Stimulated activated CD4-positive, alpha-beta T cell treated with anti-CD3 and anti-CD28 coated beads, Interleukin-15, amount 100 ng/mL, for 1 hour (primary cell): ENCODE measurements around the gene ANKRD10.

Experiments
- DNase-seq, 2 donors: peaks; one replicate each; pipeline ENCODE4 v3.0.0-alpha.2; 2020; ENCODE audit warnings: low read depth in 1 of 2, low spot score in 1 of 2

Gene ANKRD10

GRCh38 chr13:110915874-110916206 lies 971 bp upstream of the ANKRD10 start:
- DNase-seq: no peak

- peak; percentile 45 to 72 for DNase-seq
Measured at GRCh38 chr13:110914331-110915056, 375 bp downstream of the ANKRD10 start.

GRCh38 chr13:110914081-110914330 lies 863 bp downstream of the ANKRD10 start:
- DNase-seq: no peak

GRCh38 chr13:110913322-110914080 lies 1.4 kb downstream of the ANKRD10 start:
- DNase-seq: no peak

GRCh38 chr13:110912651-110913051 lies 2.2 kb downstream of the ANKRD10 start:
- no peak for DNase-seq

GRCh38 chr13:110911880-110912279 lies 3.0 kb downstream of the ANKRD10 start:
- no peak for DNase-seq

GRCh38 chr13:110910013-110910890 lies 4.6 kb downstream of the ANKRD10 start:
- no peak for DNase-seq

- no peak for DNase-seq
Measured at GRCh38 chr13:110907951-110908898, 6.6 kb downstream of the ANKRD10 start.

GRCh38 chr13:110907301-110907700 lies 7.6 kb downstream of the ANKRD10 start:
- no peak for DNase-seq

- no peak for DNase-seq
Measured at GRCh38 chr13:110904748-110905147, 10.1 kb downstream of the ANKRD10 start.

GRCh38 chr13:110902370-110902769 lies 12.5 kb downstream of the ANKRD10 start:
- no peak for DNase-seq

GRCh38 chr13:110897521-110897920 lies 17.3 kb downstream of the ANKRD10 start:
- no peak for DNase-seq

GRCh38 chr13:110897014-110897413 lies 17.9 kb downstream of the ANKRD10 start:
- DNase-seq: no peak

- DNase-seq: no peak
Measured at GRCh38 chr13:110894086-110894485, 20.8 kb downstream of the ANKRD10 start.

GRCh38 chr13:110893571-110893970 lies 21.3 kb downstream of the ANKRD10 start:
- DNase-seq: no peak

GRCh38 chr13:110890279-110891165 lies 24.3 kb downstream of the ANKRD10 start:
- DNase-seq: no peak

- no peak for DNase-seq
Measured at GRCh38 chr13:110888390-110888789, 26.5 kb downstream of the ANKRD10 start.

GRCh38 chr13:110887597-110888333 lies 27.1 kb downstream of the ANKRD10 start:
- no peak for DNase-seq
